Calu3 (cell line): ENCODE data around the gene PKIG. TPM values are rescaled to one million over a fixed set of nuclear protein-coding genes. Genes with fewer than 3 reads are reported as not detected.

Source experiments
- Bru-seq: library from RNA; stranded (reverse); fragments of 400-500 nt; gene quantifications from one replicate; lab custom pipeline; 2021; lab: Mats Ljungman, UMichigan
- BruChase-seq, 2 experiments: library from RNA; stranded (reverse); fragments of 400-500 nt; gene quantifications; one replicate each; lab custom pipeline; 2021; lab: Mats Ljungman, UMichigan
- BruUV-seq: library from RNA; stranded (reverse); fragments of 400-500 nt; replicated peaks from 2 replicates; lab custom pipeline; 2021; lab: Mats Ljungman, UMichigan
- CTCF ChIA-PET: fragments of 300-600 bp; sonication (Branson Sonifier 250); formaldehyde crosslinking; loops from one replicate; lab custom pipeline; 2022; ENCODE audit warnings: antibody characterized with exemption; lab: Charles Lee
- DNase-seq: peaks from one replicate; pipeline ENCODE4 v3.0.0; 2022
- H3K27ac Mint-ChIP-seq: one replicate; pipeline ENCODE4 v1.8.0; 2022; ENCODE audit warnings: mixed read lengths; ENCODE audit not compliant: unreplicated experiment
- H3K27me3 Mint-ChIP-seq: one replicate; pipeline ENCODE4 v1.8.0; 2022; ENCODE audit warnings: mixed read lengths; ENCODE audit not compliant: unreplicated experiment
- H3K36me3 Mint-ChIP-seq: one replicate; pipeline ENCODE4 v1.8.0; 2022; ENCODE audit warnings: mild to moderate bottlenecking, moderate library complexity, mixed read lengths; ENCODE audit not compliant: insufficient read depth, unreplicated experiment
- H3K4me1 Mint-ChIP-seq: one replicate; pipeline ENCODE4 v1.8.0; 2022; ENCODE audit warnings: mild to moderate bottlenecking, low read depth, mixed read lengths; ENCODE audit not compliant: unreplicated experiment
- H3K4me3 Mint-ChIP-seq: one replicate; pipeline ENCODE4 v1.8.0; 2022; ENCODE audit warnings: mild to moderate bottlenecking, low read depth, moderate library complexity, mixed read lengths; ENCODE audit not compliant: unreplicated experiment
- H3K9me3 Mint-ChIP-seq: one replicate; pipeline ENCODE4 v1.8.0; 2022; ENCODE audit warnings: low read depth, mixed read lengths; ENCODE audit not compliant: unreplicated experiment
- intact Hi-C: fragments of 100-400 bp; cut with micrococcal nuclease; formaldehyde crosslinking; loops from one replicate; pipeline ENCODE4 v1.10.0; 2022; ENCODE audit not compliant: unreplicated experiment
- long read RNA-seq: library from polyadenylated mRNA; stranded (forward); transcript quantifications from one replicate; pipeline ENCODE4 v2.0.0, GENCODE V29; 2022
- total RNA-seq: library from RNA; stranded (reverse); gene quantifications from 2 replicates; pipeline ENCODE4 v1.2.3, GENCODE V29; 2022
- TF ChIP-seq, protein P1 (sequence below): fragments of 200-600 bp; IDR thresholded peaks from one replicate; pipeline ENCODE4 v1.8.0; 2022; ENCODE audit warnings: antibody characterized with exemption; ENCODE audit not compliant: unreplicated experiment

The PKIG gene
- total RNA-seq, result 6.6 and 7.5 TPM in 2 replicates
- Bru-seq, nascent RNA, result percentile 45 among the genes with signal in this experiment
- BruChase-seq, experiment 1, labeled RNA remaining after a 6-hour chase, result percentile 40 among the genes with signal in this experiment
- BruChase-seq, experiment 2, labeled RNA remaining after a 2-hour chase, result percentile 31 among the genes with signal in this experiment
- long read RNA-seq, transcript PKIG-207 (4 exons, 1,191 nt), result major isoform, 16 of 21 reads
- long read RNA-seq, partial matches to known transcripts, result 0 of 21 reads
- long read RNA-seq, other reads (novel, unspliced or antisense), result 4 of 21 reads

GRCh38 chr20:44582311-44583025 lies at the start of gene PKIG:
Gene PKIG, plus strand, starts transcription at chr20:44582579. Its CDS starts 31,978 bp downstream, at chr20:44614557.
- Mint-ChIP-seq H3K9me3 (peaks cover 2% of the 10 kb centered on the region), H3K4me3 (no peak within 1 kb of the TSS)

GRCh38 chr20:44532981-44533331 lies 49.4 kb upstream of the PKIG start:
- no peaks in the 10 kb centered on the region for H3K4me1 Mint-ChIP-seq
- CTCF ChIA-PET, result no interaction called here
- H3K9me3 Mint-ChIP-seq, result no peaks in the 10 kb centered on the region
- no peaks in the 10 kb centered on the region for H3K36me3 Mint-ChIP-seq
- no TSS peak for BruUV-seq
- intact Hi-C loops, result no loop called here
- TF ChIP-seq, protein P1, sequence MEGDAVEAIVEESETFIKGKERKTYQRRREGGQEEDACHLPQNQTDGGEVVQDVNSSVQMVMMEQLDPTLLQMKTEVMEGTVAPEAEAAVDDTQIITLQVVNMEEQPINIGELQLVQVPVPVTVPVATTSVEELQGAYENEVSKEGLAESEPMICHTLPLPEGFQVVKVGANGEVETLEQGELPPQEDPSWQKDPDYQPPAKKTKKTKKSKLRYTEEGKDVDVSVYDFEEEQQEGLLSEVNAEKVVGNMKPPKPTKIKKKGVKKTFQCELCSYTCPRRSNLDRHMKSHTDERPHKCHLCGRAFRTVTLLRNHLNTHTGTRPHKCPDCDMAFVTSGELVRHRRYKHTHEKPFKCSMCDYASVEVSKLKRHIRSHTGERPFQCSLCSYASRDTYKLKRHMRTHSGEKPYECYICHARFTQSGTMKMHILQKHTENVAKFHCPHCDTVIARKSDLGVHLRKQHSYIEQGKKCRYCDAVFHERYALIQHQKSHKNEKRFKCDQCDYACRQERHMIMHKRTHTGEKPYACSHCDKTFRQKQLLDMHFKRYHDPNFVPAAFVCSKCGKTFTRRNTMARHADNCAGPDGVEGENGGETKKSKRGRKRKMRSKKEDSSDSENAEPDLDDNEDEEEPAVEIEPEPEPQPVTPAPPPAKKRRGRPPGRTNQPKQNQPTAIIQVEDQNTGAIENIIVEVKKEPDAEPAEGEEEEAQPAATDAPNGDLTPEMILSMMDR, result no peak
- no peak overlapping the region for H3K4me3 Mint-ChIP-seq
- no peak for DNase-seq
- no peak overlapping the region for H3K27ac Mint-ChIP-seq
- H3K27me3 Mint-ChIP-seq, result no peaks in the 10 kb centered on the region

More at GRCh38 chr20:44582311-44583025, at the start of gene PKIG:
- no TSS peak for BruUV-seq
- no peak within 1 kb of the TSS for H3K27ac Mint-ChIP-seq
- intact Hi-C loops, result no loop called here
- TF ChIP-seq, protein P1, result no peak
- no peaks in the 10 kb centered on the region for H3K36me3 Mint-ChIP-seq
- peaks cover 50% of the 10 kb centered on the region for H3K27me3 Mint-ChIP-seq
- no peak for DNase-seq
- CTCF ChIA-PET, result no interaction called here
- H3K4me1 Mint-ChIP-seq, result no peaks in the 10 kb centered on the region

- BruUV-seq, result no TSS peak
- no peak for DNase-seq
- Mint-ChIP-seq H3K27me3 (no peaks in the 10 kb centered on the region), H3K9me3 (no peaks in the 10 kb centered on the region), H3K36me3 (no peaks in the 10 kb centered on the region), H3K4me3 (no peak overlapping the region), H3K27ac (no peak overlapping the region), H3K4me1 (no peaks in the 10 kb centered on the region)
- intact Hi-C loops, result no loop called here
- TF ChIP-seq, protein P1, result no peak
- CTCF ChIA-PET, result interaction anchor here (0.7 kb wide), 1 partner anchor 114 kb away, joined by 5 read pairs; no protein-coding TSS in a partner anchor
These were observed 48.5 kb upstream of the PKIG start for GRCh38 chr20:44533928-44534327.

GRCh38 chr20:44536175-44536574 lies 46.2 kb upstream of the PKIG start:
- intact Hi-C loops, result no loop called here
- Mint-ChIP-seq H3K4me1 (no peaks in the 10 kb centered on the region), H3K27me3 (no peaks in the 10 kb centered on the region), H3K9me3 (no peaks in the 10 kb centered on the region), H3K27ac (no peak overlapping the region), H3K36me3 (no peaks in the 10 kb centered on the region), H3K4me3 (no peak overlapping the region)
- no TSS peak for BruUV-seq
- TF ChIP-seq, protein P1, result no peak
- no peak for DNase-seq
- CTCF ChIA-PET, result no interaction called here
